Transverse colon (tissue), 4 donors: ENCODE results near the gene SLC34A2. TPM values are rescaled to one million over a fixed set of nuclear protein-coding genes. Genes with fewer than 3 reads are reported as not detected.

Experiments used
- DNase-seq: peaks from one replicate; pipeline ENCODE4 v3.0.0-alpha.2; 2019
- H3K27ac ChIP-seq, 4 donors: fragments of 200-600 bp; sonication (generic); 2 replicates each; pipeline ENCODE4 v1.5.1; 2016 to 2018; ENCODE audit warnings: inconsistent platforms in 4 of 4
- H3K27me3 ChIP-seq: fragments of 200-600 bp; sonication (generic); 2 replicates; pipeline ENCODE4 v1.5.1; 2017; ENCODE audit warnings: inconsistent platforms
- H3K36me3 ChIP-seq, 4 donors: fragments of 200-600 bp; sonication (generic); 2 replicates each; pipeline ENCODE4 v1.5.1; 2017 to 2019; ENCODE audit warnings: inconsistent platforms in 4 of 4
- H3K4me1 ChIP-seq, 4 donors: fragments of 200-600 bp; sonication (generic); 2 replicates each; pipeline ENCODE4 v1.5.1; 2017 to 2020; ENCODE audit warnings: inconsistent platforms in 4 of 4
- H3K4me3 ChIP-seq, 4 donors: fragments of 200-600 bp; sonication (generic); 1 replicate in 1 of 4; 2 replicates in 3 of 4; pipeline versions ENCODE4 v1.5.1 to v1.6.1; 2017 to 2019; ENCODE audit warnings: inconsistent platforms in 4 of 4
- H3K9me3 ChIP-seq, 2 donors: fragments of 200-600 bp; sonication (generic); 2 replicates each; pipeline ENCODE4 v1.5.1; 2017 to 2019; ENCODE audit warnings: inconsistent platforms in 2 of 2
- EP300 ChIP-seq: sonication (generic); formaldehyde crosslinking; IDR thresholded peaks from one replicate; pipeline ENCODE4 v1.6.1; 2017; ENCODE audit warnings: antibody characterized with exemption, low read depth
- POLR2A ChIP-seq: fragments of 450-650 bp; IDR thresholded peaks from one replicate; pipeline ENCODE4 v1.6.1; 2016; ENCODE audit warnings: antibody characterized with exemption, mild to moderate bottlenecking, moderate library complexity
- POLR2AphosphoS5 ChIP-seq, 3 donors: sonication (generic); formaldehyde crosslinking; IDR thresholded peaks; one replicate each; pipeline ENCODE4 v1.6.1; 2016; ENCODE audit warnings: antibody characterized with exemption in 3 of 3
- WGBS, 2 donors: methylation state at CpG; one replicate each; pipeline ENCODE4 v1.1.5; 2018; ENCODE audit warnings: low coverage in 1 of 2; 5-methylcytosine and 5-hydroxymethylcytosine counted together
- in situ Hi-C, 4 donors: fragments of 200-750 bp; cut with MboI; loops; one replicate each; pipeline versions ENCODE4 v1.15.0 to v1.15.1; 2017; ENCODE audit warnings: low sequenced_read_pairs in 3 of 4, low pct_ligation_motif_present in 1 of 4, low pct_unique_long_range_greater_than_20kb in 1 of 4
- intact Hi-C: fragments of 100-400 bp; cut with DNase I; formaldehyde crosslinking; loops from one replicate; pipeline ENCODE4 v1.15.1; 2023; ENCODE audit warnings: low total_unique reads
- total RNA-seq, 4 donors: library from RNA; depleted of rRNA; stranded (reverse); fragments of >200 nt; gene quantifications; one replicate each; pipeline ENCODE4 v1.1.0, GENCODE V29; 2016
- TF ChIP-seq, protein P1 (sequence below), 5 experiments: fragments of 200-600 bp in 3 of 5; fragments of 450-650 bp in 2 of 5; sonication (generic) in 3 of 5; IDR thresholded peaks; 1 replicate in 2 of 5; 2 replicates in 3 of 5; pipeline ENCODE4 v1.5.1; 2016 to 2017; ENCODE audit warnings: antibody characterized with exemption in 5 of 5, inconsistent platforms in 3 of 5, mild to moderate bottlenecking in 2 of 5, moderate library complexity in 1 of 5

The SLC34A2 gene
- total RNA-seq, 4 donors from 2014 or later: not detected

DNA sequence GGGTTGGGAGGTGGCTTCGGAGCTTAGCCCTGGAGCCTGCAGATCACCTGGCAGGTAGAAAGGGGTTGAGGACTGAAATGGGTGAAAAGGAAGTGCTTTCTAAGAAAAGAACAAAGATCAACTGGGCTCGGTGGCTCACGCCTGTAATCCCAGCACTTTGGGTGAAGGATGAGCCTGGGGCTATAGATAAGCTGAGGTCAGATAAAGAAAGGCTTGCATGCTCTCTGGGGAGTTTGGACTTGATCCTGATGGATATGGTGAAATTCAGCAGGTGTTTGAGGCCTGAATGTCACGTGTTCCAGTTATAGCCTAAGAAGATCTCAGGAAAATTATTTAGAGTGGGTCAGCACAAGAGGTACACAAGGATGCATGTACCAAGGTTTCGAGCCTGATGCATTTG, 40.8 kb downstream of the SLC34A2 start:
- Histone ChIP-seq H3K9me3 (peaks cover 0 to 5% of the 10 kb centered on the region in 2 donors), H3K4me1 (no peaks in the 10 kb centered on the region), H3K27ac (no peak overlapping the region), H3K36me3 (no peaks in the 10 kb centered on the region), H3K4me3 (no peak overlapping the region), H3K27me3 (no peaks in the 10 kb centered on the region)
- in situ Hi-C loops: no loop called here
- intact Hi-C loops: no loop called here
- TF ChIP-seq EP300 (no peak), POLR2AphosphoS5 (IDR thresholded peaks at IDR 0.05) (no peak), POLR2A (no peak)
- TF ChIP-seq, protein P1, sequence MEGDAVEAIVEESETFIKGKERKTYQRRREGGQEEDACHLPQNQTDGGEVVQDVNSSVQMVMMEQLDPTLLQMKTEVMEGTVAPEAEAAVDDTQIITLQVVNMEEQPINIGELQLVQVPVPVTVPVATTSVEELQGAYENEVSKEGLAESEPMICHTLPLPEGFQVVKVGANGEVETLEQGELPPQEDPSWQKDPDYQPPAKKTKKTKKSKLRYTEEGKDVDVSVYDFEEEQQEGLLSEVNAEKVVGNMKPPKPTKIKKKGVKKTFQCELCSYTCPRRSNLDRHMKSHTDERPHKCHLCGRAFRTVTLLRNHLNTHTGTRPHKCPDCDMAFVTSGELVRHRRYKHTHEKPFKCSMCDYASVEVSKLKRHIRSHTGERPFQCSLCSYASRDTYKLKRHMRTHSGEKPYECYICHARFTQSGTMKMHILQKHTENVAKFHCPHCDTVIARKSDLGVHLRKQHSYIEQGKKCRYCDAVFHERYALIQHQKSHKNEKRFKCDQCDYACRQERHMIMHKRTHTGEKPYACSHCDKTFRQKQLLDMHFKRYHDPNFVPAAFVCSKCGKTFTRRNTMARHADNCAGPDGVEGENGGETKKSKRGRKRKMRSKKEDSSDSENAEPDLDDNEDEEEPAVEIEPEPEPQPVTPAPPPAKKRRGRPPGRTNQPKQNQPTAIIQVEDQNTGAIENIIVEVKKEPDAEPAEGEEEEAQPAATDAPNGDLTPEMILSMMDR (IDR thresholded peaks at IDR 0.05): no peak
- whole genome bisulfite sequencing, 2 donors: 66 to 74% methylated on average over 5 of the region's 5 CpGs
- DNase-seq: no peak

DNA sequence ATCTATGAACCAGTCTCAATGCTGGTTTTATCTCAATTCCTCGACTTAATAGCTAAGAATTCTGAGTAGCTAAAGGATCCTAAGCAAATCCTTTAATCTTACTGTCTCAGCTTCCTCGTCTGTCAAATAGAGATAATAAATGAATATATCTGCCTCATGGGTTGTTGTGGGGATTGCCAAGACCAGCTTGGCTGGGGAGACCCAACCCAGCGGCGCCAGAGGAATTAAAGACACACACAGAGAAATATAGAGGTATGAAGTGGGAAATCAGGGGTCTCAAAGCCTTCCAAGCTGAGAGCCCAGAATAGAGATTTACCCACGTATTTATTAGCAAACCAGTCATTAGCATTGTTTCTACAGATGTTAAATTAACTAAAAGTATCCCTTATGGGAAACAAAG, 41.9 kb downstream of the SLC34A2 start:
- H3K4me3 ChIP-seq: no peak overlapping the region
- in situ Hi-C loops: no loop called here
- H3K27me3 ChIP-seq: no peaks in the 10 kb centered on the region
- H3K27ac ChIP-seq: no peak overlapping the region
- 85 to 94% methylated on average over 5 of the region's 5 CpGs for WGBS, 2 donors
- H3K9me3 ChIP-seq: no peaks in the 10 kb centered on the region
- no peaks in the 10 kb centered on the region for H3K36me3 ChIP-seq
- no peak for DNase-seq
- TF ChIP-seq POLR2A (no peak), EP300 (no peak), POLR2AphosphoS5 (IDR thresholded peaks at IDR 0.05) (no peak)
- TF ChIP-seq, protein P1 (IDR thresholded peaks at IDR 0.05): no peak
- H3K4me1 ChIP-seq: no peaks in the 10 kb centered on the region
- intact Hi-C loops: no loop called here

DNA sequence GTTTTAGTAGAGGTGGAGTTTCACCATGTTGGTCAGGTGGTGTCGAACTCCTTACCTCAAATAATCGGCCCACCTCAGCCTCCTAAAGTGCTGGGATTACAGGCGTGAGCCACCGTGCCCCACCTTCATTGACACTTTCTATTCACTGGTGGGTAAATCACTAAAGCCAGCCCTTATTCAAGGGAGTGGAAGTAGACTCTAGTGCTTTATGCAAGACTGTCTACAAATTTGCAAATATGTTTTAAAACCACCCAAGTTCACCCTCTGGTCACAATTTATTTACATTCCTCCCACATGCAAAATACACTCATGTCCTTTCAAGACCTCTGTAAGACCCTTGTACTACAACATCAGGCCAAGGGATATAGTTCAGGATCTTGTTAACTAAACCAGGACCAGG, 45.0 kb downstream of the SLC34A2 start:
- intact Hi-C loops: no loop called here
- WGBS, 2 donors: 91 to 92% methylated on average over 4 of the region's 4 CpGs
- TF ChIP-seq, protein P1 (IDR thresholded peaks at IDR 0.05): no peak
- TF ChIP-seq POLR2AphosphoS5 (IDR thresholded peaks at IDR 0.05): no peak
- no peak for TF ChIP-seq EP300
- no peak for TF ChIP-seq POLR2A
- Histone ChIP-seq H3K27ac (no peak overlapping the region), H3K4me3 (no peak overlapping the region), H3K27me3 (no peaks in the 10 kb centered on the region), H3K4me1 (peaks cover 0 to 6% (median 3%) of the 10 kb centered on the region in 4 donors), H3K36me3 (no peaks in the 10 kb centered on the region), H3K9me3 (no peaks in the 10 kb centered on the region)
- no peak for DNase-seq
- in situ Hi-C loops: no loop called here

DNA sequence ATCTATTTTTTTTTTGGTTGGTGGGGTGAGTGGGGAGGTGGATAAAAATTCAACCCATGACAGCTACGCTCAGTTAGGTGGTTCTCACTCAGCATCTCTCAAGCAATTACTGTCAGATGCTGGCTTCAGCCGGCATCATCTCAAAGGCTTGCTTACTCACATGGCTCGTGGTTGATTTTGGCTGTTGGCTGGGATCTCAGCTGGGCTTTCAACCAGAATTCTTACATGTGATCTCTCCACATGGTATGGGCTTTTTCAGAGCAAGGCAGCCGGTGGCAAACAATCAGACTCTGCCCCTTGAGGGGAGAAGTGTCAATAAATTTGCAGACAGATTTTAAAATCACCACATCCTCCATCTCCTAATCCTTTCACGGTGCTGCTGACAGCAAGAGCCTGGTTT, 47.2 kb downstream of the SLC34A2 start:
- peaks cover 0 to 6% (median 3%) of the 10 kb centered on the region in 4 donors for H3K4me1 ChIP-seq
- DNase-seq: no peak
- no peak overlapping the region for H3K4me3 ChIP-seq
- intact Hi-C loops: no loop called here
- no peaks in the 10 kb centered on the region for H3K36me3 ChIP-seq
- TF ChIP-seq, protein P1 (IDR thresholded peaks at IDR 0.05): no peak
- no peak for TF ChIP-seq POLR2AphosphoS5 (IDR thresholded peaks at IDR 0.05)
- no peaks in the 10 kb centered on the region for H3K9me3 ChIP-seq
- WGBS, 2 donors: 71 to 73% methylated on average over 4 to 5 of the region's 5 CpGs
- H3K27me3 ChIP-seq: no peaks in the 10 kb centered on the region
- no peak overlapping the region for H3K27ac ChIP-seq
- in situ Hi-C loops: no loop called here
